WI38 (cell line): ENCODE data around the gene NOL4L.

Experiments
- H3K4me3 ChIP-seq: 2 replicates; pipeline ENCODE4 v1.5.1; 2011; ENCODE audit warnings: low read depth, mild to moderate bottlenecking, control low read depth, low read length
- TF ChIP-seq, protein P1 (sequence below): IDR thresholded peaks from 2 replicates; pipeline ENCODE4 v1.5.1; 2012; ENCODE audit warnings: low read depth, mild to moderate bottlenecking, control low read depth, low read length

NOL4L gene

DNA sequence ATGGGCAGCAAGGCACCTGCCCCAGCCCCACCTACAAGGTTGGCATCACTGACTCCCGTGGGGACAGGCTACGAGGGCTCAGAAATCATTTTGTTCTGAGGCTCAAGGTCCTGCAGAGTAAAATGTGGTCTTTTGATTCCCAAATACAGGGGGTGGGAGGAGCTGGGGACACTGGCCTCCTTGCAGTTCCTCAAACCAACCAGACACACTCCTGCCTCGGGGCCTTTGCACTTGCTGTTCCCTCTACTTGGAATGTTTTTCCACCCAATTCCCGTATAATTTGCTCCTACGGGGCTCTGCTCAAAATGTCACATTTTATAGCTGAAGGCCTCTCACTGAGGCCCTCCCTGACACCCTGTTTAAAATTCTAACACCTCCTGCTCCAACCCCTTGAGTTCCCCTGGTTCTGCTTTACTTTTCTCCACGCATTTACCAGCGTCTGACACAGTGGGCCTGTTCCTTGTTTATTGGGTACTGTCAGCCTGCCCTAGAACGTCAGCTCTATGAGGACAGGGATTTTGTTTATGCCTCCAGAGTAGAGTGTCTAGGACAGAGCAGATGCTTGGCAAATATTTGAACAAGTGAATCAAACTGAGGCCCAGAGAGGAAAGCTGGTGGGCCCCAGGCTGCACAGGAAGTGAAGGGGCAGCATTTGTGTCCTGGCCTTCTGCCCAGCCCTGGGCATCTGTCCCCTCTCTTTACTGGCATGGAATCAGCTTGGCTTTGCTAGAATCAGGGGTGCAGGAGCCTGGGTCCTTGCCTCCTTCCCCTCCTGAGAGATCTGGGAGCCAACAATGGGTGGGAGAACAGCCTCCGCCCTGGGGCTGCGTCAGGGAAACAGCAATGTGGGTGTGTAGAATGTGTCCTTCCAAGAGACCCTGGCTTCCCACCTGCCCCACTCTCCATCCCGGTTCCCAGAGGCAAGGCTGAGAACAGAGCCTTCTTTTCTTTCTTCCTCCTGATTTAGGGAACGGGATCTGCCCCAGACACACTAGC lies 18.5 kb downstream of the NOL4L start:
- TF ChIP-seq, protein P1, sequence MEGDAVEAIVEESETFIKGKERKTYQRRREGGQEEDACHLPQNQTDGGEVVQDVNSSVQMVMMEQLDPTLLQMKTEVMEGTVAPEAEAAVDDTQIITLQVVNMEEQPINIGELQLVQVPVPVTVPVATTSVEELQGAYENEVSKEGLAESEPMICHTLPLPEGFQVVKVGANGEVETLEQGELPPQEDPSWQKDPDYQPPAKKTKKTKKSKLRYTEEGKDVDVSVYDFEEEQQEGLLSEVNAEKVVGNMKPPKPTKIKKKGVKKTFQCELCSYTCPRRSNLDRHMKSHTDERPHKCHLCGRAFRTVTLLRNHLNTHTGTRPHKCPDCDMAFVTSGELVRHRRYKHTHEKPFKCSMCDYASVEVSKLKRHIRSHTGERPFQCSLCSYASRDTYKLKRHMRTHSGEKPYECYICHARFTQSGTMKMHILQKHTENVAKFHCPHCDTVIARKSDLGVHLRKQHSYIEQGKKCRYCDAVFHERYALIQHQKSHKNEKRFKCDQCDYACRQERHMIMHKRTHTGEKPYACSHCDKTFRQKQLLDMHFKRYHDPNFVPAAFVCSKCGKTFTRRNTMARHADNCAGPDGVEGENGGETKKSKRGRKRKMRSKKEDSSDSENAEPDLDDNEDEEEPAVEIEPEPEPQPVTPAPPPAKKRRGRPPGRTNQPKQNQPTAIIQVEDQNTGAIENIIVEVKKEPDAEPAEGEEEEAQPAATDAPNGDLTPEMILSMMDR: no peak
- no peak overlapping the region for H3K4me3 ChIP-seq

DNA sequence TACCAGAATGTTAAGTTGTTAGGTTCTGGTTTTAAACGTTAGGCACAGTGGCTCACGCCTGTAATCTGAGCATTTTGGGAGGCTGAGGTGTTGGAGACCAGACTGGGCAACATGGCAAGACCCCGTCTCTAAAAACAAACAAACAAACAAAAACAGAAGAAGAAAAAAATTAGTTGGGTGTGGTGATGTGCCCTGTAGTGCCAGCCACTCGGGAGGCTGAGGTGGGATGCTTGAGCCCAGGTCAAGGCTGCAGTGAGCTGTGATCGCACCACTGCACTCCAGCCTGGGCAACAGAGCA lies 19.4 kb downstream of the NOL4L start:
- TF ChIP-seq, protein P1: no peak

DNA sequence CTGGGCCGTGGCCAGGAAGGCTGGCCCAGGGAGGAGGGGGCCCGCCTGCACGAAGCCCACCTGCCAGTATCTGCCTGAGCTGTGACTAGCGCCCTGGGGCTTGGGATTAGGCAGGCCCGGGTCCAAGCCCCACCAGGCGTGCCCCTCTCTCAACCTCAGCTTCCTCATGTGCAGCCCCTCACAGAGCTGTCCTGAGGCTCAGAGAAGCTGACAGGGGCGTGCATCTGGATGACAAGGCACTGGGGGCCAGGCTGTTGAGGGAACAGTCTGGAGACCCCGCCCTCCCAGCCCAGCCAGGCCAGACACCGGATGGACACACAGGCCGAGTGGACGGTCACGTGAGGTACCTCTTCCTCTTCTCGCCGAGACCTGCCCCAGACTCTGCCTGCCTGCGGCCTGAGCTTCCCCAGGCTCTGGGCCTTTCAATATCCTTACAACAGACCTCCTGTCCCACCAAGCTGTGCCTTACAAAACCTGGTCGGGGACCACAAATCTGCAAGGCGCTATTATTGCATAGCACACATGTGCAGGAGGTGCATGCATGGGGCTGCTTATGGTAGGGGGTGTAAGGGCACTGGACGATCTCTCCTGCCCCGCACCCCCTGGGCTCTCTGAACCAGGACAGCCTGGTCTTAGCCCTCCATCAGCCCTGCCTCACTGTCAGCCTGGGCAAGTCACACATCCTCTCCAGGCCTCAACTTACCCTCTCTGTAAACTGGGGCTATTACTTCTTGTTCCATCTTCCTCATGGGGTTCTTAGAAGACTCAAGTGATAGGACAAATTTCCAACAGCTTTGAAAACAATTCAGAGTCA lies 20.0 kb downstream of the NOL4L start:
- TF ChIP-seq, protein P1: no peak
- H3K4me3 ChIP-seq: no peak overlapping the region

More for the DNA sequence above, 19.4 kb downstream of the NOL4L start:
- no peak overlapping the region for H3K4me3 ChIP-seq

DNA sequence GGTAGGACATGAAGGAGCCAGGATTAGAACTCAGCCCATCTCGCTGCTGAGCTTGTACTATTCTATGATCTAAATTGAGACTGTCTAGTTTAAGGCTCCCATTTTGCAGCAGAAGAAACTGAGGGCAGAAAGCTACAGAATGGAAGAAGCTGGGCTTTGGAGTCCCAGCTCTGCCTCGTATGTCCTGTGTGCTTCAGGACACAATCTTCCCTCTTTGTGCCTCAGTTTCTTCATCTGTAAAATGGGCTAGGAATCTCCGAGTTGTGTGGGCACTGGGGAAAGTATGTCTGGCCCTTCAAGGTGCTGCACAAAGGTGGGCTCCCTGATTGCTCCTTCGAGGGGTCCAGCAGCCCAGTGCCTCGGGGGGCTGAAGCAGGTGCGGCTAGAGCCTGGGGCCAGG lies 20.7 kb downstream of the NOL4L start:
- TF ChIP-seq, protein P1: no peak
- no peak overlapping the region for H3K4me3 ChIP-seq

DNA sequence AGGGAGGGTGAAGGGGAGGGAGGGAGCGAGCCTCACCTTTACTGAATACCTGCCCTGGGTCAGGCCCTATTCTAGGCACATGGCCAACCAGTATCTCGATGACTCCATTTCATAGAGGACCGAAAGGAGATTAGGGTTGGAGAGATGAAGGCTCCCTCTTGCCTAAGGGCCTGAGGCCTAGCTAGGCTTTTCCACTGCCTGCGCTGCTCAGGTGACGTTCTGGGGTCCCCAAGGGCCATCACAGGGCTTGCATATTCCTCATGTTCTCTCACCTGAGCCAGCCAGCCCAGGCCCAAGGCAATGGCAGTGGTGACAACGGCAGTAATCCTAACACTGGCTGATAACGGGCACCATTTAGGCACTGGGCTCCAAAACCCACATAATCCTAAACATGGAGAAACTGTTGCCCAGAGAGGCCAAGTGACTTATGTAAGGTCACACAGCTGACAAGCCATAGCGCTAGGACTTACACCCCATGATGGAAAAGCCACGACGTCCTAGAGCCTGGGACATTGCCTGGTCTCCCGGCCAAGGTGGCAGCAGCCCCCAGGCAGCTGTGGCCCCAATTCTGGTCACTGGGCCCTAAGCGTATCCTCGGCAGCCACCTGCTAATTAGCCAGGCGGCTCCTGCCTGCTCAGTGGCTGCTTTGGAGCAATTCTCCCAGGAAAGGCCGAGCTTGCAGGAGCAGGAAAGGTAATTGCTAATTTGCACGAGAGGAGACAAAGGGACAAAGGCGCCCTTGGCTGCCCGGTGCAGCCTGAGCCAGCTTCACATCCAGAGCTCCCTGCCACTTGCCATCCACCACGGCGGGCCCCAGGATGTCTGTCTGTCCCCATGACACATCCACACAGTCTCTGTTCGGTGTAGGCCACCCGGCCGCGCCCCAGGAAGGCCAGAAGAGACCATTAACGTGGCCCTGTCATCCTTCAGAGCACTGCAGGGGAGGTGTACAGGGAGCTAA lies 21.5 kb downstream of the NOL4L start:
- H3K4me3 ChIP-seq: no peak overlapping the region
- TF ChIP-seq, protein P1: no peak

DNA sequence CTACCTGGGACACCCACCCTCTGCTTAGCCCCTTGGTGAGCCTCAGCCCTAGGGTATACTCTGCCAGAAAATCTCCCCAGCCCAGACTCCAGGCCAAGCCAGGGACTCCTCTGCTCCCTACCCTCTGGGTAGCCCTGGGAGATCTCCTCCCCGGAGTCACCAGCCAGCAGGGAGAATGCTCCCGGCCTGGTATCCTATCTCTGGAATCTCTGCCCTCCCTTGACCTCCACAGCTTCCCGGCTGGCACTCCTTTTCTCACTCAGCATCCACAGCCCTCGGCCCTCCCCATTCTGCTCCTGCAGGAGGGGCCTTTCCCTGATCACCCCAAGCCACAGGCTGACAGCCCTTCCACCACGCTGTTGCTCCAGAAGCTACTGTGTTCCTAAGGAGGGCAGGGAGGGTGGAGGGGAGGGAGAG lies 22.6 kb downstream of the NOL4L start:
- no peak overlapping the region for H3K4me3 ChIP-seq

More for the DNA sequence above, 22.6 kb downstream of the NOL4L start:
- TF ChIP-seq, protein P1: no peak
